Transverse colon (tissue), 4 donors: Measurements from ENCODE around the gene DDX60. TPM values are rescaled to one million over a fixed set of nuclear protein-coding genes. Genes with fewer than 3 reads are reported as not detected.

Source experiments
- DNase-seq: peaks from one replicate; pipeline ENCODE4 v3.0.0-alpha.2; 2019
- H3K27ac ChIP-seq, 4 donors: fragments of 200-600 bp; sonication (generic); 2 replicates each; pipeline ENCODE4 v1.5.1; 2016 to 2018; ENCODE audit warnings: inconsistent platforms in 4 of 4
- H3K27me3 ChIP-seq: fragments of 200-600 bp; sonication (generic); 2 replicates; pipeline ENCODE4 v1.5.1; 2017; ENCODE audit warnings: inconsistent platforms
- H3K36me3 ChIP-seq, 4 donors: fragments of 200-600 bp; sonication (generic); 2 replicates each; pipeline ENCODE4 v1.5.1; 2017 to 2019; ENCODE audit warnings: inconsistent platforms in 4 of 4
- H3K4me1 ChIP-seq, 4 donors: fragments of 200-600 bp; sonication (generic); 2 replicates each; pipeline ENCODE4 v1.5.1; 2017 to 2020; ENCODE audit warnings: inconsistent platforms in 4 of 4
- H3K4me3 ChIP-seq, 4 donors: fragments of 200-600 bp; sonication (generic); 1 replicate in 1 of 4; 2 replicates in 3 of 4; pipeline versions ENCODE4 v1.5.1 to v1.6.1; 2017 to 2019; ENCODE audit warnings: inconsistent platforms in 4 of 4
- H3K9me3 ChIP-seq, 2 donors: fragments of 200-600 bp; sonication (generic); 2 replicates each; pipeline ENCODE4 v1.5.1; 2017 to 2019; ENCODE audit warnings: inconsistent platforms in 2 of 2
- EP300 ChIP-seq: sonication (generic); formaldehyde crosslinking; IDR thresholded peaks from one replicate; pipeline ENCODE4 v1.6.1; 2017; ENCODE audit warnings: antibody characterized with exemption, low read depth
- POLR2A ChIP-seq: fragments of 450-650 bp; IDR thresholded peaks from one replicate; pipeline ENCODE4 v1.6.1; 2016; ENCODE audit warnings: antibody characterized with exemption, mild to moderate bottlenecking, moderate library complexity
- POLR2AphosphoS5 ChIP-seq, 3 donors: sonication (generic); formaldehyde crosslinking; IDR thresholded peaks; one replicate each; pipeline ENCODE4 v1.6.1; 2016; ENCODE audit warnings: antibody characterized with exemption in 3 of 3
- WGBS, 2 donors: methylation state at CpG; one replicate each; pipeline ENCODE4 v1.1.5; 2018; ENCODE audit warnings: low coverage in 1 of 2; 5-methylcytosine and 5-hydroxymethylcytosine counted together
- in situ Hi-C, 4 donors: fragments of 200-750 bp; cut with MboI; loops; one replicate each; pipeline versions ENCODE4 v1.15.0 to v1.15.1; 2017; ENCODE audit warnings: low sequenced_read_pairs in 3 of 4, low pct_ligation_motif_present in 1 of 4, low pct_unique_long_range_greater_than_20kb in 1 of 4
- intact Hi-C: fragments of 100-400 bp; cut with DNase I; formaldehyde crosslinking; loops from one replicate; pipeline ENCODE4 v1.15.1; 2023; ENCODE audit warnings: low total_unique reads
- total RNA-seq, 4 donors: library from RNA; depleted of rRNA; stranded (reverse); fragments of >200 nt; gene quantifications; one replicate each; pipeline ENCODE4 v1.1.0, GENCODE V29; 2016
- TF ChIP-seq, protein P1 (sequence below), 5 experiments: fragments of 200-600 bp in 3 of 5; fragments of 450-650 bp in 2 of 5; sonication (generic) in 3 of 5; IDR thresholded peaks; 1 replicate in 2 of 5; 2 replicates in 3 of 5; pipeline ENCODE4 v1.5.1; 2016 to 2017; ENCODE audit warnings: antibody characterized with exemption in 5 of 5, inconsistent platforms in 3 of 5, mild to moderate bottlenecking in 2 of 5, moderate library complexity in 1 of 5

DDX60 gene
- total RNA-seq, 4 donors from 2014 or later: 26.9 to 119 (median 52.5) TPM

GRCh38 chr4:168197926-168198325 lies 120.6 kb downstream of the DDX60 start:
- Histone ChIP-seq H3K4me3 (no peak overlapping the region), H3K36me3 (no peaks in the 10 kb centered on the region), H3K27ac (peak overlapping the region in 2 of 4 donors; percentile 42 to 51), H3K9me3 (peaks cover 2 to 3% of the 10 kb centered on the region in 2 donors), H3K27me3 (no peaks in the 10 kb centered on the region), H3K4me1 (peaks cover 0 to 11% (median 0%) of the 10 kb centered on the region in 4 donors)
- in situ Hi-C loops (loop anchor here in 2 of 4 donors (25.0 kb wide), 1 partner anchor 714 kb away; no protein-coding TSS in a partner anchor), intact Hi-C loops (no loop called here)
- TF ChIP-seq EP300 (no peak), POLR2A (no peak), POLR2AphosphoS5 (IDR thresholded peaks at IDR 0.05) (no peak)
- TF ChIP-seq, protein P1, sequence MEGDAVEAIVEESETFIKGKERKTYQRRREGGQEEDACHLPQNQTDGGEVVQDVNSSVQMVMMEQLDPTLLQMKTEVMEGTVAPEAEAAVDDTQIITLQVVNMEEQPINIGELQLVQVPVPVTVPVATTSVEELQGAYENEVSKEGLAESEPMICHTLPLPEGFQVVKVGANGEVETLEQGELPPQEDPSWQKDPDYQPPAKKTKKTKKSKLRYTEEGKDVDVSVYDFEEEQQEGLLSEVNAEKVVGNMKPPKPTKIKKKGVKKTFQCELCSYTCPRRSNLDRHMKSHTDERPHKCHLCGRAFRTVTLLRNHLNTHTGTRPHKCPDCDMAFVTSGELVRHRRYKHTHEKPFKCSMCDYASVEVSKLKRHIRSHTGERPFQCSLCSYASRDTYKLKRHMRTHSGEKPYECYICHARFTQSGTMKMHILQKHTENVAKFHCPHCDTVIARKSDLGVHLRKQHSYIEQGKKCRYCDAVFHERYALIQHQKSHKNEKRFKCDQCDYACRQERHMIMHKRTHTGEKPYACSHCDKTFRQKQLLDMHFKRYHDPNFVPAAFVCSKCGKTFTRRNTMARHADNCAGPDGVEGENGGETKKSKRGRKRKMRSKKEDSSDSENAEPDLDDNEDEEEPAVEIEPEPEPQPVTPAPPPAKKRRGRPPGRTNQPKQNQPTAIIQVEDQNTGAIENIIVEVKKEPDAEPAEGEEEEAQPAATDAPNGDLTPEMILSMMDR (IDR thresholded peaks at IDR 0.05): no peak
- no peak for DNase-seq

DNA sequence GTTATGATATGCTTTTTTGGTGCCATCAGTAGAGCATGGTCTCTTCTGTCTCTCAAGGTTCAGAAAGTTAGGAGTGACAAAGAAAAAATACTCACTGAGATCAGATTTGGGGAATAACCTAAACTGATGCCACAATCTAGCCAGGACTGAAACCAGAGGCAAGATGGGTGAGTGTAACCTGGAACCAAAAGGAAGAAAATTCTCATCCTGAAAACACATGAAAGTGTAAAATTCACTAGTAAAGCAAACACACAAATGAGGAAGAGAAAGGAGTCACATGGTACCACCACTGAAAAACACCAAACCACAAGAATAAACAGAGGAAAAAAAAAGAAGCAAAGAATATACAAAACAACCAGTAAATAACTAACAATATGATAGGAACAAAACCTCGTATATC lies 129.8 kb downstream of the DDX60 start:
- peaks cover 0 to 15% (median 3%) of the 10 kb centered on the region in 4 donors for H3K4me1 ChIP-seq
- H3K27ac ChIP-seq: no peak overlapping the region
- no peak for TF ChIP-seq EP300
- TF ChIP-seq, protein P1 (IDR thresholded peaks at IDR 0.05): no peak
- no peak for TF ChIP-seq POLR2AphosphoS5 (IDR thresholded peaks at IDR 0.05)
- TF ChIP-seq POLR2A: no peak
- H3K9me3 ChIP-seq: no peaks in the 10 kb centered on the region
- DNase-seq: no peak
- no peak overlapping the region for H3K4me3 ChIP-seq
- 64 to 77% methylated on average over 1 of the region's 1 CpG for WGBS, 2 donors
- H3K36me3 ChIP-seq: no peaks in the 10 kb centered on the region
- intact Hi-C loops: no loop called here
- no peaks in the 10 kb centered on the region for H3K27me3 ChIP-seq
- in situ Hi-C loops: loop anchor here in 2 of 4 donors (25.0 kb wide), 1 partner anchor 724 kb away; no protein-coding TSS in a partner anchor

DNA sequence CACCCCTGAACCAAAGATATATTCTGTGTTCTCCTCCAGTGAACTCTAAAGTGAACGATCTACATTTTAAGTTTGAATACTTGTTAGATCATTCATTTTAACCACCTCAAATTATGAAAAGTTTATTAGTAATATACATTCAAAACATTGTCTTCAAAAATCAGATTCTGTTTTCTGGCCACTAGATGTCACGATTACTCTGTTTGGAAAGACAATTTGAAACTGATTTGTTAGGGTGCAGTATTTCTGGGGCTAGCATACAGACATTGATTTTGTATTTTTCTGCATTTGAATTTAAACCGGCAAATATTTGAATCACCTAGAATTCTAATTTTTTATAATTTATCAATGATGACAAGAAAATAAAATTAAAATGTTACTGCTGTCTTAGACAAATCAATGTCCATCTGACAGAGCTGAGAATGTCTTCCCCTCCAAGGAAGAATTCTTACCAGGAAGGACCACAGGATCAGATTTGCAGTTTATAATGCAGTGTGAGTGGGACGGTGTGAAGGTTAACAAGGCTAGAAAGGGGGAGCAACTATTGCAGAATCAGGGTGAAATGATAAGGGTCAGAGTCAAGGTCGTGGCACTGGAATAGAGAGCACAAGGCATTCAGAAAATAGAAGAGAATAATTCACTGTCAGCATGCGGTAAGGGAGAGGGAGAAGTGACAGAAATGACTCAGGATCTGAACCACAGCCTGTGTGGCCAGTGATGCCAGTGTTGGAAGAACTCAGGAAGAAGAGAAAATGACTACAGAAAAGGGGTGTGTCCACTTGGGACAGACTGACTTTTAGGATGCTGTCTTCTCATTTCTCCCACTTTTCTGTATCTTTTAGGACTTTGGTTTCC lies 134.6 kb downstream of the DDX60 start:
- in situ Hi-C loops (loop anchor here in 2 of 4 donors (25.0 kb wide), 1 partner anchor 728 kb away; no protein-coding TSS in a partner anchor), intact Hi-C loops (no loop called here)
- Histone ChIP-seq H3K36me3 (no peaks in the 10 kb centered on the region), H3K9me3 (no peaks in the 10 kb centered on the region), H3K4me3 (no peak overlapping the region), H3K27ac (no peak overlapping the region), H3K4me1 (peaks cover 0 to 3% (median 0%) of the 10 kb centered on the region in 4 donors), H3K27me3 (no peaks in the 10 kb centered on the region)
- WGBS, 2 donors: 23 to 26% methylated on average over 4 to 6 of the region's 6 CpGs
- no peak for TF ChIP-seq POLR2A
- TF ChIP-seq, protein P1 (IDR thresholded peaks at IDR 0.05): peak; percentile 43 to 55 (median 52)
- DNase-seq: no peak

DNA sequence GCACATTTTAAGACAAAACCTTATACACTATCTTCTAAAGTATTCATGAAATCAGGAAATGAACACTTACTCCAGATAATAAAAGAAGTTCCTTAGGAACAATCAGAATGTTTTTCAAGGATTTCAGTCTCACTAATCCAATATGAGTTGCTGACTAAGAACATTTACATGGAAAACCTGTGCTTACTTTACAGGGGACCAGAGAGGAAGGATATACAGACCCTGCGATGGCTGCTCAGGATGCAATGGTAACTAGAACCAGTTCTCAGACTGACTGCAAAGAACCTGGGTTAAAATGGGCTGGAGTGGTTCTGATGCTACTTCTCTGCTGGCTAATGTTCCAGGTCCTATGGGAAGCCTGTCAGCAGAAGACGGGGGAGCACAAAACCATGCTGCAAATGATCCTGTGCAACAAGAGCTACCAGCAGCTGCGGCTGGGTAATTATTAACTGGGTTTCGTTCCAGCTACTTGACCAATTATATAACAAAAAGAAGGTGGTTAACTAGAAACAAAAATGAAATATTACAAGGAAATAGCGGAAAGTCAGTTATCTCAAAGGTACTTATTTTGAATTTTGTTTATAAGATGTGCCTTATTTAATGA lies 140.9 kb downstream of the DDX60 start:
- Histone ChIP-seq H3K27ac (no peak overlapping the region), H3K36me3 (no peaks in the 10 kb centered on the region), H3K4me1 (peaks cover 0 to 4% (median 0%) of the 10 kb centered on the region in 4 donors), H3K27me3 (no peaks in the 10 kb centered on the region), H3K4me3 (no peak overlapping the region), H3K9me3 (no peaks in the 10 kb centered on the region)
- WGBS, 2 donors: 24 to 59% methylated on average over 3 to 5 of the region's 5 CpGs
- TF ChIP-seq POLR2A (no peak), EP300 (no peak), POLR2AphosphoS5 (IDR thresholded peaks at IDR 0.05) (no peak)
- TF ChIP-seq, protein P1 (IDR thresholded peaks at IDR 0.05): no peak
- intact Hi-C loops: no loop called here
- DNase-seq: no peak
- in situ Hi-C loops: loop anchor here in 2 of 4 donors (25.0 kb wide), 1 partner anchor 735 kb away; no protein-coding TSS in a partner anchor
